SK-N-SH (cell line): ENCODE data around the gene NKX2-3. TPM values are rescaled to one million over a fixed set of nuclear protein-coding genes. Genes with fewer than 3 reads are reported as not detected.

ENCODE experiments used
- CTCF ChIA-PET: fragments of 300-600, 350-600 bp; formaldehyde crosslinking; extraction: SDS; loops from one replicate; lab custom pipeline; 2021; lab: Yijun Ruan, JAX
- POLR2A ChIA-PET: fragments of 350-600 bp; sonication (Branson Sonifier 250); formaldehyde crosslinking; extraction: SDS; loops from one replicate; lab custom pipeline; 2020; ENCODE audit warnings: antibody characterized with exemption, inconsistent platforms; lab: Yijun Ruan, JAX
- DNase-seq: peaks from one replicate; pipeline ENCODE4 v3.0.0; 2012
- H2AFZ ChIP-seq: fragments of 200-600 bp; sonication (generic); 2 replicates; pipeline ENCODE4 v1.8.1; 2016; ENCODE audit warnings: antibody characterized with exemption, mild to moderate bottlenecking, low read depth
- H3F3A ChIP-seq: fragments of 200-600 bp; sonication (generic); replicated peaks from 2 replicates; pipeline ENCODE3; 2016; ENCODE audit warnings: antibody characterized with exemption, mild to moderate bottlenecking; ENCODE audit not compliant: insufficient read depth
- H3K27ac ChIP-seq, 2 experiments: fragments of 200-500 bp in 1 of 2; fragments of 200-600 bp in 1 of 2; sonication (Bioruptor generic) in 1 of 2; sonication (generic), shearing (Covaris generic) in 1 of 2; 2 replicates each; pipeline versions ENCODE4 v1.5.1 to v1.6.1; 2014 to 2016; ENCODE audit warnings: low read depth in 2 of 2, inconsistent platforms in 1 of 2, low read length in 1 of 2, mild to moderate bottlenecking in 1 of 2, mixed read lengths in 1 of 2
- H3K27me3 ChIP-seq: fragments of 200-600 bp; sonication (generic), shearing (Covaris generic); 2 replicates; pipeline ENCODE4 v1.6.1; 2016; ENCODE audit warnings: mixed run types; ENCODE audit not compliant: insufficient read depth
- H3K36me3 ChIP-seq, 2 experiments: fragments of 200-500 bp in 1 of 2; fragments of 200-600 bp in 1 of 2; sonication (Bioruptor generic) in 1 of 2; sonication (generic) in 1 of 2; replicated peaks in 1 of 2; 2 replicates each; pipeline versions ENCODE3 to v1.5.1; 2014 to 2016; ENCODE audit warnings: low read length in 1 of 2, mild to moderate bottlenecking in 1 of 2; ENCODE audit not compliant: insufficient read depth in 2 of 2, control insufficient read depth in 1 of 2
- H3K4me1 ChIP-seq, 2 experiments: fragments of 200-500 bp in 1 of 2; fragments of 200-600 bp in 1 of 2; sonication (Bioruptor generic) in 1 of 2; sonication (generic), shearing (Covaris generic) in 1 of 2; 2 replicates each; pipeline versions ENCODE4 v1.5.1 to v1.6.1; 2014 to 2016; ENCODE audit warnings: low read depth in 1 of 2, low read length in 1 of 2, mixed run types in 1 of 2; ENCODE audit not compliant: insufficient read depth in 2 of 2, control insufficient read depth in 1 of 2
- H3K4me2 ChIP-seq: fragments of 200-600 bp; sonication (generic), shearing (Covaris generic); 2 replicates; pipeline ENCODE4 v1.6.1; 2017; ENCODE audit warnings: mixed run types
- H3K4me3 ChIP-seq, 2 experiments: fragments of 200-500 bp in 1 of 2; fragments of 200-600 bp in 1 of 2; sonication (Bioruptor generic) in 1 of 2; sonication (generic), shearing (Covaris generic) in 1 of 2; 2 replicates each; pipeline versions ENCODE4 v1.5.1 to v1.8.1; 2014 to 2016; ENCODE audit warnings: low read depth in 2 of 2, inconsistent platforms in 1 of 2, low read length in 1 of 2, mild to moderate bottlenecking in 1 of 2, mixed read lengths in 1 of 2, moderate library complexity in 1 of 2
- H3K79me2 ChIP-seq: fragments of 200-600 bp; sonication (generic); 2 replicates; pipeline ENCODE4 v1.8.1; 2017; ENCODE audit warnings: mild to moderate bottlenecking; ENCODE audit not compliant: insufficient read depth
- H3K9ac ChIP-seq: fragments of 200-600 bp; sonication (generic); 2 replicates; pipeline ENCODE4 v1.6.1; 2017; ENCODE audit warnings: mixed run types
- H3K9me2 ChIP-seq: fragments of 200-600 bp; sonication (generic); 2 replicates; pipeline ENCODE4 v1.6.1; 2017; ENCODE audit warnings: mixed run types
- H3K9me3 ChIP-seq: fragments of 200-600 bp; sonication (generic); 2 replicates; pipeline ENCODE4 v1.6.1; 2017; ENCODE audit warnings: mixed run types, mild to moderate bottlenecking, moderate library complexity
- H4K20me1 ChIP-seq: fragments of 200-600 bp; sonication (generic); 2 replicates; pipeline ENCODE4 v1.6.1; 2017; ENCODE audit warnings: mild to moderate bottlenecking, mixed run types; ENCODE audit not compliant: insufficient read depth
- EP300 ChIP-seq, 2 experiments: IDR thresholded peaks; 2 replicates each; pipeline versions ENCODE4 v1.4.0 to v1.6.1; 2012; ENCODE audit warnings: borderline replicate concordance in 1 of 2, low read depth in 1 of 2, low read length in 1 of 2
- FOSL2 ChIP-seq: IDR thresholded peaks from 2 replicates; pipeline ENCODE4 v1.4.0; 2012; ENCODE audit warnings: low read depth, mild to moderate bottlenecking, moderate library complexity, borderline replicate concordance
- GABPA ChIP-seq: IDR thresholded peaks from 2 replicates; pipeline ENCODE4 v1.4.0; 2012; ENCODE audit warnings: low read depth, mild to moderate bottlenecking
- IRF3 ChIP-seq: fragments of 150-350 bp; IDR thresholded peaks from 2 replicates; pipeline ENCODE4 v1.6.1; 2016; ENCODE audit warnings: mild to moderate bottlenecking, low read depth, low read length
- MXI1 ChIP-seq: IDR thresholded peaks from 2 replicates; pipeline ENCODE4 v1.6.1; 2012; ENCODE audit warnings: mild to moderate bottlenecking, low read depth, low read length, improper control_type of control experiment
- NRF1 ChIP-seq: IDR thresholded peaks from 2 replicates; pipeline ENCODE4 v1.6.1; 2012; ENCODE audit warnings: low read depth, mild to moderate bottlenecking, low read length
- RCOR1 ChIP-seq: fragments of 150-350 bp; IDR thresholded peaks from 2 replicates; pipeline ENCODE4 v1.6.1; 2017; ENCODE audit warnings: antibody characterized with exemption, low read length
- USF2 ChIP-seq: fragments of 150-350 bp; IDR thresholded peaks from 2 replicates; pipeline ENCODE4 v1.6.1; 2017; ENCODE audit warnings: antibody characterized with exemption, low read length, low read depth, borderline replicate concordance
- WGBS: methylation state at CpG from one replicate; pipeline ENCODE4 v1.1.6; 2017; ENCODE audit warnings: low lambda C conversion rate; 5-methylcytosine and 5-hydroxymethylcytosine counted together
- polyA plus RNA-seq, 3 experiments: library from polyadenylated mRNA; depleted of rRNA; stranded (reverse); fragments of >200 nt; gene quantifications; 2 replicates each; pipeline ENCODE4 v1.2.3, GENCODE V29; 2012
- TF ChIP-seq, protein P1 (sequence below): IDR thresholded peaks from 2 replicates; pipeline ENCODE4 v1.6.1; 2012; ENCODE audit warnings: mild to moderate bottlenecking, low read depth, low read length, moderate library complexity

Gene NKX2-3
- polyA plus RNA-seq, 1 of the 3 experiments (the other 2 are of a cell fraction), result not detected

- TF ChIP-seq, protein P1, sequence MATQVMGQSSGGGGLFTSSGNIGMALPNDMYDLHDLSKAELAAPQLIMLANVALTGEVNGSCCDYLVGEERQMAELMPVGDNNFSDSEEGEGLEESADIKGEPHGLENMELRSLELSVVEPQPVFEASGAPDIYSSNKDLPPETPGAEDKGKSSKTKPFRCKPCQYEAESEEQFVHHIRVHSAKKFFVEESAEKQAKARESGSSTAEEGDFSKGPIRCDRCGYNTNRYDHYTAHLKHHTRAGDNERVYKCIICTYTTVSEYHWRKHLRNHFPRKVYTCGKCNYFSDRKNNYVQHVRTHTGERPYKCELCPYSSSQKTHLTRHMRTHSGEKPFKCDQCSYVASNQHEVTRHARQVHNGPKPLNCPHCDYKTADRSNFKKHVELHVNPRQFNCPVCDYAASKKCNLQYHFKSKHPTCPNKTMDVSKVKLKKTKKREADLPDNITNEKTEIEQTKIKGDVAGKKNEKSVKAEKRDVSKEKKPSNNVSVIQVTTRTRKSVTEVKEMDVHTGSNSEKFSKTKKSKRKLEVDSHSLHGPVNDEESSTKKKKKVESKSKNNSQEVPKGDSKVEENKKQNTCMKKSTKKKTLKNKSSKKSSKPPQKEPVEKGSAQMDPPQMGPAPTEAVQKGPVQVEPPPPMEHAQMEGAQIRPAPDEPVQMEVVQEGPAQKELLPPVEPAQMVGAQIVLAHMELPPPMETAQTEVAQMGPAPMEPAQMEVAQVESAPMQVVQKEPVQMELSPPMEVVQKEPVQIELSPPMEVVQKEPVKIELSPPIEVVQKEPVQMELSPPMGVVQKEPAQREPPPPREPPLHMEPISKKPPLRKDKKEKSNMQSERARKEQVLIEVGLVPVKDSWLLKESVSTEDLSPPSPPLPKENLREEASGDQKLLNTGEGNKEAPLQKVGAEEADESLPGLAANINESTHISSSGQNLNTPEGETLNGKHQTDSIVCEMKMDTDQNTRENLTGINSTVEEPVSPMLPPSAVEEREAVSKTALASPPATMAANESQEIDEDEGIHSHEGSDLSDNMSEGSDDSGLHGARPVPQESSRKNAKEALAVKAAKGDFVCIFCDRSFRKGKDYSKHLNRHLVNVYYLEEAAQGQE, result no peak
- TF ChIP-seq FOSL2 (no peak), EP300 (IDR thresholded peaks at IDR 0.05; ENCODE audit: borderline replicate concordance in 1 of 2, low read depth in 1 of 2, low read length in 1 of 2) (no peak)
- TF ChIP-seq, all 33 proteins: peak for 0
Measured at GRCh38 chr10:99571816-99572215, 39.1 kb downstream of the NKX2-3 start (continued).

GRCh38 chr10:99573790-99574189, 41.0 kb downstream of the NKX2-3 start:
- POLR2A ChIA-PET, result no interaction called here
- CTCF ChIA-PET, result interaction anchor here (1.0 kb wide), 1 partner anchor 13 kb away, joined by 4 read pairs; no protein-coding TSS in a partner anchor
- TF ChIP-seq IRF3 (no peak), NRF1 (no peak), GABPA (no peak), MXI1 (no peak), RCOR1 (no peak), EP300 (IDR thresholded peaks at IDR 0.05; ENCODE audit: borderline replicate concordance in 1 of 2, low read depth in 1 of 2, low read length in 1 of 2) (no peak), USF2 (no peak)
- no peak overlapping the region for H3K9ac ChIP-seq
- H3K27me3 ChIP-seq, result peaks cover 63% of the 10 kb centered on the region
- DNase-seq, result no peak
- H3K36me3 ChIP-seq, result no peaks in the 10 kb centered on the region
- H3K4me3 ChIP-seq, result no peak overlapping the region
- H3K27ac ChIP-seq, result no peak overlapping the region
- H3K4me2 ChIP-seq, result no peak overlapping the region
- no peaks in the 10 kb centered on the region for H3K79me2 ChIP-seq
- H3K9me3 ChIP-seq, result no peaks in the 10 kb centered on the region
- no peaks in the 10 kb centered on the region for H3K9me2 ChIP-seq
- WGBS, result 20% methylated on average over 5 of the region's 5 CpGs
- H3F3A ChIP-seq, result no peaks in the 10 kb centered on the region
- no peaks in the 10 kb centered on the region for H4K20me1 ChIP-seq
- H3K4me1 ChIP-seq, result no peaks in the 10 kb centered on the region
- H2AFZ ChIP-seq, result no peak overlapping the region
